ENCODE data around the gene SURF1.

The SURF1 gene

GRCh38 chr9:133369933-133370332 lies 13.6 kb upstream of the SURF1 start:
- TF ChIP-seq, protein P1, sequence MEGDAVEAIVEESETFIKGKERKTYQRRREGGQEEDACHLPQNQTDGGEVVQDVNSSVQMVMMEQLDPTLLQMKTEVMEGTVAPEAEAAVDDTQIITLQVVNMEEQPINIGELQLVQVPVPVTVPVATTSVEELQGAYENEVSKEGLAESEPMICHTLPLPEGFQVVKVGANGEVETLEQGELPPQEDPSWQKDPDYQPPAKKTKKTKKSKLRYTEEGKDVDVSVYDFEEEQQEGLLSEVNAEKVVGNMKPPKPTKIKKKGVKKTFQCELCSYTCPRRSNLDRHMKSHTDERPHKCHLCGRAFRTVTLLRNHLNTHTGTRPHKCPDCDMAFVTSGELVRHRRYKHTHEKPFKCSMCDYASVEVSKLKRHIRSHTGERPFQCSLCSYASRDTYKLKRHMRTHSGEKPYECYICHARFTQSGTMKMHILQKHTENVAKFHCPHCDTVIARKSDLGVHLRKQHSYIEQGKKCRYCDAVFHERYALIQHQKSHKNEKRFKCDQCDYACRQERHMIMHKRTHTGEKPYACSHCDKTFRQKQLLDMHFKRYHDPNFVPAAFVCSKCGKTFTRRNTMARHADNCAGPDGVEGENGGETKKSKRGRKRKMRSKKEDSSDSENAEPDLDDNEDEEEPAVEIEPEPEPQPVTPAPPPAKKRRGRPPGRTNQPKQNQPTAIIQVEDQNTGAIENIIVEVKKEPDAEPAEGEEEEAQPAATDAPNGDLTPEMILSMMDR (IDR thresholded peaks at IDR 0.05; ENCODE audit: low read depth, low read length), result no peak
- no peak overlapping the region for H3K4me3 ChIP-seq (ENCODE audit: low read depth, low read length)

DNA sequence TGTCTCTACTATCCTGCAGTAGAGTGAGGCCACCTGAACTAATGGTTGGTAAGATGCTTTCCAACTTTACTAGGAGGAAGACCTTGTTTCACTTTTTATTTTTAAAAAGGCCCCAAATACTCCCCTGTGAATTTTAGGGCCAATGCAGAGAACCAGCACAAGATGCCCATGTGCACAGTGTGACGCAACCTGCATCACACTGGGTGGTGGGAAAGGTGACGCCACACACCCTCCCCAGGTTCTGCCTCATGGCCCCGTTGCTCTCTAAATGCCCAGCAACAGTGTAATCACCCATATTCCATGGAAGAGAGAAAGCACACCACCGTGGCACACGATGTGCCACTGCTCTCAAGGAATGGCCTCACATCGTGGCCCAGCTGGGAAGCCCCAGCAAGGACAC lies 13.1 kb upstream of the SURF1 start:
- H3K4me3 ChIP-seq (ENCODE audit: low read depth, low read length), result no peak overlapping the region
- TF ChIP-seq, protein P1 (IDR thresholded peaks at IDR 0.05; ENCODE audit: low read depth, low read length), result no peak

DNA sequence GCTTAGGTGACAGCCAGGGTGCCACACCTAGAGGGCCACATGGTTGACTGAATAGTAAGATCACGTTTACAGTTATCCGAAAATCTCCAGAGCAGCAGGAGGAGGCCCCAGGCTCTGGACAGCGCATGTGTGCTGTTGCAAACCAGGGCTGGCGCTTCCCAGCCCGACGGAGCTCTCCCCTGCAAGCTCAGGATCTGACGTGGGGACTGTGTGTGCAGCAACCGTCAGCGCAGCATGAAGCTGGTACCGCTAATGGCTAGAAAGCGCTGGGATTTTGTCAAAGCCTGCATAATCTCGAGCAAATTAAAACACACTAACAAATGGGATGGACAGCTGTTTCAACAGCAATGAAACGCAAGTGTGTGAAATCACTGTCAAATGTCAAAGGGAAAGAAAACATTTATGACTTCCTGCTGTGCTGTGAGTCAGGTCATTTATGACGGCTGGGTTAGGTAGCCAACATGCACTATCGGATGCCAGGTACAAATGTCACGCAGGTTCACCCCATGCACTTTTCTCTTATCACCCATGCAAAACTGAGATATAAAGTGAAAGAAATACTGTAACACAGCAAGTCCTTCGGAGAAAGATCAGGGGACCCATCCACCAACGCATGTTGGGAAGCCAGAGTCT lies 12.1 kb upstream of the SURF1 start:
- no peak overlapping the region for H3K4me3 ChIP-seq (ENCODE audit: low read depth, low read length)
- TF ChIP-seq, protein P1 (IDR thresholded peaks at IDR 0.05; ENCODE audit: low read depth, low read length), result no peak

DNA sequence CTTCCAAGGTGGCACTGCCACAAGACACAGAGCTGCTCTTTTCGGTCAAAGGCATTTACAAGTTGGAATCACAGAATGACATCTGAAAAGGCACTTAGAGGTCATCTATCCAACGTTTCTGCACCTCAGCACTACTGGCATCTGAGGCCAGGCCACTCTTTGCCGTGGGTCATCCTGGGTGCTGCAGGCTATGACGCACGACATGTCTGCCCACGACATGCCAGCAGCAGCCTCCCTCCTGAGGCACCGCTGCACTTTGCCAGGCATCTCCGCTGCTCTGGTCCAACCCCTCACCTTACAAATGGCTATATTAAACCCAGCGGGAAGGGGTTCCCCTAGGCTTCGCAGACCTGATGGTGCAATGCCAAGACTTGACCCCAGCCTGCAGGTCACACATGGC lies 11.5 kb upstream of the SURF1 start:
- TF ChIP-seq, protein P1 (IDR thresholded peaks at IDR 0.05; ENCODE audit: low read depth, low read length), result no peak
- H3K4me3 ChIP-seq (ENCODE audit: low read depth, low read length), result no peak overlapping the region

DNA sequence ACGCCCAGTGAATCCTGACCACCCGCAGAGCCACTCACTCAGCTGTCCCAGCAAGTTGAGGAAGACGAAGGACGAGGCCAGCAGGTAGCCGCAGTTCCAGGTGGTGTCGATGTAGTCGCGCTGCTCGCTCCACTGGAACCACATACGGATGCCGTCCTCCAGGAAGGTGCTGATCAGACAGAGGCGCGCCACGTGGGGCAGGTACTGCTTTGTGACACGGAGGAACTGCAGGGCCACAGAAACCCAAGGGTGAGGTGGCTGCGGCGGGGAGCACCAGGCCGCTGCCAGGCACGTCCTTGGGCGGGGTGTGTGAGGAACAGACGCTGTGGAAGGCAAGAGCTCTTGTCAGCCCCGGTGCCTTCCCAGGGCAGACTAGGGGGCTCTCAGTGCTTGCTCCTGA lies 10.9 kb upstream of the SURF1 start:
- TF ChIP-seq, protein P1 (IDR thresholded peaks at IDR 0.05; ENCODE audit: low read depth, low read length), result no peak
- H3K4me3 ChIP-seq (ENCODE audit: low read depth, low read length), result no peak overlapping the region

DNA sequence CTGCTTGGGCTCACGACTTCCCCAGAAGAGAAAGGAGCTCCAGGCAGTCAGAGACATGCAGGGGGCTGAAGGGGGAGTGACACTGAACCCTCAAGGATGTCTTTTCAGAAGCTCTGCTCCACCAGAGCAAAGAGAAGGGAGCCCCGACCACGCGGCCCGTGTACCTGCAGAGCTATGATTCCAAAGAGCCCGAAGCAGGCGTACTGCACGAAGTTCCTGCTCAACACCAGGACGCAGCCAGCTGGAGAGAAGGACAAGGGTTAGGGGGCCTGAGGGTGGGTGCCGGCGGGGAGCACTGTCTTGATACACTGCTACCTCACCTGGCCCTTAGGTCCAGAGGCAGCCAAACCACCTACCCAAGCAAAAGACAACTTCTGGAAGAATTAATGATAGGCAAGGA lies 10.1 kb upstream of the SURF1 start:
- H3K4me3 ChIP-seq (ENCODE audit: low read depth, low read length), result no peak overlapping the region
- TF ChIP-seq, protein P1 (IDR thresholded peaks at IDR 0.05; ENCODE audit: low read depth, low read length), result no peak

GRCh38 chr9:133362359-133363044 lies 6.2 kb upstream of the SURF1 start:
- TF ChIP-seq, protein P1 (IDR thresholded peaks at IDR 0.05; ENCODE audit: low read depth, low read length), result no peak
- H3K4me3 ChIP-seq (ENCODE audit: low read depth, low read length), result no peak overlapping the region

Data from WI38 (cell line).